SU-DHL-6 (cell line): ENCODE measurements around the gene GCN1.

ENCODE experiments used
- H2AFZ ChIP-seq: fragments of 200-600 bp; sonication (generic); 2 replicates; pipeline ENCODE4 v1.6.1; 2014; ENCODE audit warnings: low read depth, mild to moderate bottlenecking, moderate library complexity, mixed read lengths, antibody characterized with exemption, low read length; ENCODE audit not compliant: severe bottlenecking
- H3F3A ChIP-seq: fragments of 200-600 bp; shearing (Covaris generic); 2 replicates; pipeline ENCODE4 v1.6.0; 2016; ENCODE audit warnings: antibody characterized with exemption, mild to moderate bottlenecking; ENCODE audit not compliant: insufficient read depth
- H3K27ac ChIP-seq: fragments of 200-600 bp; sonication (generic); 2 replicates; pipeline ENCODE4 v1.5.1; 2016; ENCODE audit warnings: low read depth, mild to moderate bottlenecking, low read length, moderate library complexity, mixed read lengths
- H3K27me3 ChIP-seq: fragments of 200-600 bp; sonication (generic), shearing (Covaris generic); 2 replicates; pipeline ENCODE4 v1.6.0; 2014; ENCODE audit warnings: mild to moderate bottlenecking, low read length
- H3K36me3 ChIP-seq: fragments of 200-600 bp; sonication (generic); 2 replicates; pipeline ENCODE4 v1.6.1; 2014; ENCODE audit warnings: mild to moderate bottlenecking, low read length, mixed read lengths
- H3K4me2 ChIP-seq: fragments of 300-600, 200-600 bp; shearing (Covaris generic), sonication (generic); 2 replicates; pipeline ENCODE4 v1.6.0; 2014; ENCODE audit warnings: low read length, low read depth, mild to moderate bottlenecking; ENCODE audit not compliant: poor library complexity, severe bottlenecking
- H3K4me3 ChIP-seq: fragments of 200-600 bp; sonication (generic); 2 replicates; pipeline ENCODE4 v1.5.1; 2014; ENCODE audit warnings: antibody characterized with exemption, low read length, mild to moderate bottlenecking, mixed read lengths; ENCODE audit not compliant: insufficient read depth, poor library complexity, severe bottlenecking
- H3K79me2 ChIP-seq: fragments of 200-600 bp; sonication (generic); 2 replicates; pipeline ENCODE4 v1.6.1; 2014; ENCODE audit warnings: mild to moderate bottlenecking, low read length, moderate library complexity; ENCODE audit not compliant: insufficient read depth
- H3K9ac ChIP-seq: fragments of 200-600 bp; sonication (generic); 2 replicates; pipeline ENCODE4 v1.7.0; 2014; ENCODE audit warnings: mild to moderate bottlenecking, low read length
- H3K9me2 ChIP-seq: fragments of 200-600 bp; sonication (generic); replicated peaks from 2 replicates; pipeline ENCODE4 v1.6.1; 2014; ENCODE audit warnings: low read length; ENCODE audit not compliant: insufficient read depth
- H3K9me3 ChIP-seq: fragments of 200-600 bp; sonication (generic); 2 replicates; pipeline ENCODE4 v1.6.1; 2014; ENCODE audit warnings: low read length, mixed read lengths; ENCODE audit not compliant: insufficient read depth
- H4K20me1 ChIP-seq: fragments of 200-600 bp; sonication (generic); 2 replicates; pipeline ENCODE4 v1.6.1; 2014; ENCODE audit warnings: low read depth, mild to moderate bottlenecking, antibody characterized with exemption, low read length, moderate library complexity, mixed read lengths
- CTCF ChIP-seq: fragments of 200-600 bp; sonication (generic); IDR thresholded peaks from one replicate; pipeline ENCODE4 v1.5.1; 2017; ENCODE audit warnings: antibody characterized with exemption, mild to moderate bottlenecking, low read length, moderate library complexity; ENCODE audit not compliant: insufficient read depth, poor library complexity, severe bottlenecking
- EZH2phosphoT487 ChIP-seq: fragments of 200-600 bp; sonication (generic), shearing (Covaris generic); conservative IDR thresholded peaks from 2 replicates; pipeline ENCODE4 v1.6.1; 2018; ENCODE audit warnings: mild to moderate bottlenecking, antibody characterized with exemption, low read length, moderate library complexity, mixed read lengths

Gene GCN1

GRCh38 chr12:120224304-120225199 lies 30.0 kb upstream of the GCN1 start:
- Histone ChIP-seq H3K4me2 (no peak overlapping the region), H3K36me3 (no peaks in the 10 kb centered on the region), H2AFZ (no peak overlapping the region), H3K4me3 (no peak overlapping the region), H3K9ac (no peak overlapping the region), H3F3A (no peaks in the 10 kb centered on the region; the same call in 1 of the 2 replicates), H3K9me3 (no peaks in the 10 kb centered on the region), H4K20me1 (no peaks in the 10 kb centered on the region), H3K27me3 (no peaks in the 10 kb centered on the region), H3K27ac (no peak overlapping the region), H3K79me2 (no peaks in the 10 kb centered on the region), H3K9me2 (no peaks in the 10 kb centered on the region)
- no peak for TF ChIP-seq CTCF
- TF ChIP-seq EZH2phosphoT487 = no peak

- no peak for TF ChIP-seq CTCF
- TF ChIP-seq EZH2phosphoT487 = no peak
- H3K36me3 ChIP-seq = no peaks in the 10 kb centered on the region
- no peak overlapping the region for H2AFZ ChIP-seq
- no peaks in the 10 kb centered on the region for H3K27me3 ChIP-seq
- no peak overlapping the region for H3K4me3 ChIP-seq
- H3F3A ChIP-seq = no peaks in the 10 kb centered on the region; the same call in 1 of the 2 replicates
- H4K20me1 ChIP-seq = no peaks in the 10 kb centered on the region
- H3K9me2 ChIP-seq = no peaks in the 10 kb centered on the region
- H3K79me2 ChIP-seq = no peaks in the 10 kb centered on the region
- H3K9ac ChIP-seq = no peak overlapping the region
- no peak overlapping the region for H3K27ac ChIP-seq
- H3K9me3 ChIP-seq = no peaks in the 10 kb centered on the region
- no peak overlapping the region for H3K4me2 ChIP-seq
Observed at GRCh38 chr12:120223458-120224303, 29.2 kb upstream of the GCN1 start.

DNA sequence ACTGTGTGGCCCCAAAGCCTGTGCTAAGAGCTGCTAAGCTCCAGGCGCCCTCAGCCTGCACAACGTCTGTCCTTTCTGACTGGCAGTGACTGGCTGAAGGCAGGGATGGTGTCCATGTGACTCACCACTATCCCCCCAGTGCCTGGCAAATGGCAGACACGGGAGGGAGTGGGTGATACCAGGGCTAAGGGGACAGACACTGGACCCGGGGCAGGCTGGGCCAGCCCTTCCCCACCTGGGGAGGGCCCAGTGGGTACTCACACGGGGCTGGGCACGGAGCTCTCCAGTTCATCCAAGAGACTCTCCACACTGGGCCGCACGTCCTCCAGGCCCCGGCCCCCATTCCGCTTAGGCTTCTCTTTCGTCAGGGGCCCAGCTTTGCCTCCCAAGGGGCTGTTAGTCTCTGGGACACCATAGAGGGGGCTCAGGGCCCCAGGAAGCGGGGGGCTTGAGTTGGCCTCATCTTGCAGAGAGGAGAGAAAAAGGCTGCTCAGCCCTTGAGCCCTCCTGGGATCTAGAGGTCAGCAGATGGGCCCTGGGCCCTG lies 27.8 kb upstream of the GCN1 start:
- H3K9me3 ChIP-seq = no peaks in the 10 kb centered on the region
- no peak for TF ChIP-seq CTCF
- no peak for TF ChIP-seq EZH2phosphoT487
- H4K20me1 ChIP-seq = no peaks in the 10 kb centered on the region
- H2AFZ ChIP-seq = no peak overlapping the region
- no peaks in the 10 kb centered on the region for H3K9me2 ChIP-seq
- H3K27me3 ChIP-seq = no peaks in the 10 kb centered on the region
- H3K4me2 ChIP-seq = no peak overlapping the region
- H3K79me2 ChIP-seq = no peaks in the 10 kb centered on the region
- no peak overlapping the region for H3K27ac ChIP-seq
- no peak overlapping the region for H3K4me3 ChIP-seq
- no peaks in the 10 kb centered on the region for H3F3A ChIP-seq
- H3K9ac ChIP-seq = no peak overlapping the region
- no peaks in the 10 kb centered on the region for H3K36me3 ChIP-seq
